GM12878 (cell line): ENCODE results near the gene MATN1.

Source experiments
- CTCF ChIP-seq, 3 experiments: IDR thresholded peaks in 2 of 3; conservative IDR thresholded peaks in 1 of 3; 2 replicates each; pipeline ENCODE4 v1.5.1; 2011; ENCODE audit warnings: low read depth in 3 of 3, low read length in 3 of 3, mild to moderate bottlenecking in 3 of 3, control low read depth in 2 of 3, moderate library complexity in 2 of 3, inconsistent platforms in 1 of 3, mixed read lengths in 1 of 3; ENCODE audit not compliant: control insufficient read depth in 2 of 3, insufficient read depth in 1 of 3; ENCODE audit errors: extremely low read depth in 1 of 3
- MYC ChIP-seq: IDR thresholded peaks from 2 replicates; pipeline ENCODE4 v1.6.1; 2011; ENCODE audit warnings: mild to moderate bottlenecking, low read length, moderate library complexity, inconsistent platforms; ENCODE audit not compliant: insufficient read depth, insufficient replicate concordance, insufficient read length, severe bottlenecking
- POLR2AphosphoS5 ChIP-seq: IDR thresholded peaks from 2 replicates; pipeline ENCODE4 v1.6.1; 2011; ENCODE audit warnings: mild to moderate bottlenecking, low read length, inconsistent platforms
- RCOR1 ChIP-seq: conservative IDR thresholded peaks from 2 replicates; pipeline ENCODE4 v1.6.1; 2012; ENCODE audit warnings: low read depth, low read length, improper control_type of control experiment
- ZNF207 ChIP-seq: fragments of 450-650 bp; IDR thresholded peaks from 2 replicates; pipeline ENCODE4 v1.6.1; 2014; ENCODE audit warnings: antibody characterized with exemption, mild to moderate bottlenecking, borderline replicate concordance

- TF ChIP-seq ZNF207 (no peak), POLR2AphosphoS5 (peak; percentile 92), MYC (no peak), RCOR1 (no peak), CTCF (IDR thresholded peaks at IDR 0.05 in 2 of 3, conservative IDR thresholded peaks at IDR 0.05 in 1 of 3; ENCODE audit: control insufficient read depth in 2 of 3, extremely low read depth in 1 of 3, insufficient read depth in 1 of 3, low read depth in 3 of 3, low read length in 3 of 3) (no peak)
These were observed 34.2 kb upstream of the MATN1 start, which contains the start of gene LAPTM5 for GRCh38 chr1:30757352-30758120.
